Stimulated activated effector memory CD8-positive, alpha-beta T cell treated with anti-CD3 and anti-CD28 coated beads, Interleukin-12 subunit alpha, Interleukin-12 subunit beta, amount 100 ng/mL, for 72 hours (primary cell): ENCODE results near the gene S100A5.
A peak's percentile ranks its signal among the peaks of the same experiment; 100 is the strongest.

ENCODE experiments used
- ATAC-seq: fragments of 150-1000 bp; cut with Tn5 transposase; 2 replicates; pipeline ENCODE4 v1.10.0; 2021
- DNase-seq, 2 donors: peaks; one replicate each; pipeline ENCODE4 v3.0.0; 2021 to 2022; ENCODE audit warnings: low spot score in 2 of 2
- H3K27ac Mint-ChIP-seq: one replicate; pipeline ENCODE4 v1.8.0; 2022; ENCODE audit warnings: mild to moderate bottlenecking, mixed read lengths
- H3K36me3 Mint-ChIP-seq: one replicate; pipeline ENCODE4 v1.8.0; 2022; ENCODE audit warnings: mild to moderate bottlenecking, mixed read lengths
- H3K4me1 Mint-ChIP-seq: one replicate; pipeline ENCODE4 v1.8.0; 2022; ENCODE audit warnings: mixed read lengths
- H3K4me3 Mint-ChIP-seq: one replicate; pipeline ENCODE4 v1.8.0; 2022; ENCODE audit warnings: mild to moderate bottlenecking, mixed read lengths
- H3K9me3 Mint-ChIP-seq: one replicate; pipeline ENCODE4 v1.8.0; 2022; ENCODE audit warnings: mixed read lengths

Gene S100A5

GRCh38 chr1:153515504-153516394, 25.0 kb downstream of the S100A5 start:
- peaks cover 7% of the 10 kb centered on the region for H3K4me1 Mint-ChIP-seq
- no peaks in the 10 kb centered on the region for H3K9me3 Mint-ChIP-seq
- no peaks in the 10 kb centered on the region for H3K36me3 Mint-ChIP-seq
- peak overlapping the region; percentile 60 for H3K27ac Mint-ChIP-seq
- no peak overlapping the region for H3K4me3 Mint-ChIP-seq
- ATAC-seq (peak; percentile 8), DNase-seq (no peak)

- H3K4me3 Mint-ChIP-seq = no peak overlapping the region
- DNase-seq (no peak), ATAC-seq (no peak)
- peaks cover 9% of the 10 kb centered on the region for H3K4me1 Mint-ChIP-seq
- no peaks in the 10 kb centered on the region for H3K9me3 Mint-ChIP-seq
- H3K36me3 Mint-ChIP-seq = no peaks in the 10 kb centered on the region
- no peak overlapping the region for H3K27ac Mint-ChIP-seq
These were observed 27.1 kb downstream of the S100A5 start for GRCh38 chr1:153513666-153514065.

- no peak overlapping the region for H3K4me3 Mint-ChIP-seq
- DNase-seq = no peak
- peaks cover 9% of the 10 kb centered on the region for H3K4me1 Mint-ChIP-seq
- no peak overlapping the region for H3K27ac Mint-ChIP-seq
- H3K36me3 Mint-ChIP-seq = no peaks in the 10 kb centered on the region
- no peaks in the 10 kb centered on the region for H3K9me3 Mint-ChIP-seq
- ATAC-seq = no peak
These were observed 27.7 kb downstream of the S100A5 start for GRCh38 chr1:153513023-153513422.

- no peak overlapping the region for H3K4me3 Mint-ChIP-seq
- peak overlapping the region; percentile 86 for H3K27ac Mint-ChIP-seq
- ATAC-seq = peak; percentile 92
- H3K9me3 Mint-ChIP-seq = no peaks in the 10 kb centered on the region
- peaks cover 9% of the 10 kb centered on the region for H3K4me1 Mint-ChIP-seq
- no peaks in the 10 kb centered on the region for H3K36me3 Mint-ChIP-seq
- peak; percentile 85 to 89 for DNase-seq
These were observed 29.7 kb downstream of the S100A5 start for GRCh38 chr1:153510984-153511410.

- ATAC-seq = peak; percentile 70
- peak; percentile 53 to 86 for DNase-seq
- H3K4me1 Mint-ChIP-seq = peaks cover 9% of the 10 kb centered on the region
- H3K36me3 Mint-ChIP-seq = no peaks in the 10 kb centered on the region
- H3K4me3 Mint-ChIP-seq = no peak overlapping the region
- no peaks in the 10 kb centered on the region for H3K9me3 Mint-ChIP-seq
- H3K27ac Mint-ChIP-seq = peak overlapping the region; percentile 9
These were observed 30.9 kb downstream of the S100A5 start for GRCh38 chr1:153509729-153510354.

- DNase-seq (no peak), ATAC-seq (no peak)
- H3K27ac Mint-ChIP-seq = peak overlapping the region; percentile 9
- H3K4me3 Mint-ChIP-seq = no peak overlapping the region
- H3K36me3 Mint-ChIP-seq = no peaks in the 10 kb centered on the region
- H3K9me3 Mint-ChIP-seq = no peaks in the 10 kb centered on the region
- peaks cover 9% of the 10 kb centered on the region for H3K4me1 Mint-ChIP-seq
These were observed 31.7 kb downstream of the S100A5 start for GRCh38 chr1:153509036-153509435.

DNA sequence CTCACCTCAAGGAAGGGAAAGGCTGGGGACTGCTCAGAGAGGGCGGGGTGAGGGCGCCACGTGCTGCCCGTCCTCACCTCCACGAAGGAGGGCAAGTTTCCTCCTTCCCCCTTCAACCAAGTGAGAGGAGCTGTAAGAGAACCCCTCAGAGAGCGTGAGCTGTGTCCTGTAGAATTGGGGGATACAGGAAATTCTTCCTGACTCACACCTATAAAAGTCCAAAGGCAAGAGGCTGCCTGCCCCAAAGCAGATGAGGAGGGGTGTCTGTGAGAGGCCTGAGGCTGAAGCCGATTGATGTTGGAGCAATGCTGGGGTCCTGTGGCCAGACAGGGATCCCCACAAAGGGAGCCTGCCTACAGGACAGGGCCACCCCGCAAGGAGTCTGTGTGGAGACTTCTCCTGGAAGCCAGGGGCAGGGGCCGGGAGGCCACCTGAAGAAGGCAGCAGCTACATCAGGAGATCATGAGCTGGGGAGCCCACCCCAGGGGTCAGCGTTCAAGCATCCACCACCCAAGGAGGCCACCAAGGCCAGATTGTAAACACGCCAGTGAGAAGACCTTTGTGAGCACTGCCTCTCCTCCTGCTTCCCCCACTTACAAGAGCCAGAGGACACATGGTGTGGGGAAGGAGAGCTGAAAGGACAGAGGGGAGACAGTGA, 32.7 kb downstream of the S100A5 start:
- Mint-ChIP-seq H3K4me1 (peaks cover 9% of the 10 kb centered on the region), H3K36me3 (no peaks in the 10 kb centered on the region), H3K9me3 (no peaks in the 10 kb centered on the region)

DNA sequence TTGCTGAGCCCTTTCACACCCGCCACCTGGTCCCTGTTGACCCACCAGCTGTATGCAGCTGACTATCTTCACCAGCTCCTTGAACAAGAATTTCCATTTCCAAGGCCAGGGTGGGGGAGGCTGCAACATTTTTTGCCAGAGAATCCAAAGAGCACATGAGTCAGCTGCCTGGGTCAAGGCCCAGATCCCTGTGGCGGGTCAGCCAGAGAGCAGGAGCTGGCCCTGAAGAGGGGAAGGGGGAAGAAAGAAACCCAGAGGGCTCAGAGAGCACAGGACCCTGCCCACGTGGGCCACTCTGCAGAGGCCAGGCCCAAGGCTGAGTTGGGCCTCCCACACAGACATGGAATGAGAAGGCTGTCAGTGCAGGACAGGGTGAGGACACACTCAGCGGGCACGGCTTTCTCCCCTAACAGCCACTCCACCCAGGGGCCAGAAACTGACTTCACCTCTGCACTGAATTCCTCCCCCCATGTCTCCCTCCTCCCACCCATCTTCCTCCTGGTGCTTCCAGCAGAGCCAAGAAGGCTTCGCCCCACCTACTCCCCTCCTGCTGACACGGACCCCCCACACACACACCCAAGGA, 33.8 kb downstream of the S100A5 start:
- Mint-ChIP-seq H3K27ac (peak overlapping the region; percentile 45), H3K9me3 (no peaks in the 10 kb centered on the region)
- no peak for DNase-seq

More for the DNA sequence above, 32.7 kb downstream of the S100A5 start:
- Mint-ChIP-seq H3K4me3 (no peak overlapping the region), H3K27ac (peak overlapping the region; percentile 45)
- no peak for ATAC-seq
- no peak for DNase-seq

DNA sequence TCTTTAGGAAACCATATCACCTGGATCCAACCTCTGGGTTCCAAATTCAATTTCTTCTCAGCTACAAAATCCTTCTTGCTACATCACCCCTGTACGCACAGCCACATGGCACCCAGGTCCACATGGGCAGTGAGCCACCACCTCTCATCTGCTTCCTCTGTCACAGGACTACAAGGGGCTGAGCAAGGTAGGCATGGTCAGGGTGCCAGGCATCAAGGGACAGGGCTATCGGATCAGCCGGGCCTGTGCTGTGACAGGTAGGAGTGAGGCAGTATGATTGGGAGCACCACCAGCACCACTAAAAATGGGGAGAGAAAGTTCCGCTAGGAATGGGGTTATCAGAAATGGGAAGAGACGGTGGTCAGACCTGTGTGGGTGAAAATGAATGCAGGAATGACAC, 34.3 kb downstream of the S100A5 start:
- H3K36me3 Mint-ChIP-seq = no peaks in the 10 kb centered on the region
- ATAC-seq = no peak
- DNase-seq = no peak
- H3K27ac Mint-ChIP-seq = no peak overlapping the region
- no peak overlapping the region for H3K4me3 Mint-ChIP-seq
- H3K9me3 Mint-ChIP-seq = no peaks in the 10 kb centered on the region
- peaks cover 8% of the 10 kb centered on the region for H3K4me1 Mint-ChIP-seq

More for the DNA sequence above, 33.8 kb downstream of the S100A5 start:
- H3K36me3 Mint-ChIP-seq = no peaks in the 10 kb centered on the region
- ATAC-seq = no peak
- H3K4me3 Mint-ChIP-seq = no peak overlapping the region
- peaks cover 9% of the 10 kb centered on the region for H3K4me1 Mint-ChIP-seq

- Mint-ChIP-seq H3K9me3 (no peaks in the 10 kb centered on the region), H3K27ac (no peak overlapping the region), H3K4me3 (no peak overlapping the region), H3K4me1 (peaks cover under 1% of the 10 kb centered on the region), H3K36me3 (no peaks in the 10 kb centered on the region)
- DNase-seq (no peak), ATAC-seq (no peak)
These were observed 35.2 kb downstream of the S100A5 start for GRCh38 chr1:153505576-153505975.

- Mint-ChIP-seq H3K36me3 (no peaks in the 10 kb centered on the region), H3K4me3 (no peak overlapping the region), H3K27ac (no peak overlapping the region), H3K9me3 (no peaks in the 10 kb centered on the region), H3K4me1 (no peaks in the 10 kb centered on the region)
- ATAC-seq (no peak), DNase-seq (no peak)
These were observed 37.0 kb downstream of the S100A5 start for GRCh38 chr1:153503766-153504165.

GRCh38 chr1:153498746-153499145, 42.0 kb downstream of the S100A5 start:
- H3K4me1 Mint-ChIP-seq = no peaks in the 10 kb centered on the region
- ATAC-seq = no peak
- no peak overlapping the region for H3K27ac Mint-ChIP-seq
- H3K9me3 Mint-ChIP-seq = no peaks in the 10 kb centered on the region
- H3K4me3 Mint-ChIP-seq = no peak overlapping the region
- DNase-seq = no peak
- H3K36me3 Mint-ChIP-seq = no peaks in the 10 kb centered on the region

DNA sequence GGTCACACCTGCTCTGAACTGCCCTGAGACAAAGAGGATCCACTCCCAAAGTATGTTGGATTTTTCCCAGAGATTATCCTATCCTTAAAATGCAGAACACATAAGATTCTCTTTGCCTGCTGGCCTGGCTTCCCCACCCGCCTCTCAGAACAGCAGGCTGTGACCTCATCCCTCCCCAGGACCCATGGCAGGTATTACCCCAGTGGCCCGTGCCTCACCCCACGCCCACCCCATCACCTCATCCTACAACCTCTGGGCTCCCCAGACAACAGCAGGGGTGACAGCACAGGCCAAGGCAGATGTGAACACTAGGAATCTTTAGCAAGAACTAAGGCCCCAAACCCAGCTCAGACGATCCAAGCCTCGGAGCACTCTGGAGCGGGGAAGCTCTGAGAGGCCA, 45.2 kb downstream of the S100A5 start:
- Mint-ChIP-seq H3K36me3 (no peaks in the 10 kb centered on the region), H3K4me1 (no peaks in the 10 kb centered on the region)

GRCh38 chr1:153494976-153495535, 45.7 kb downstream of the S100A5 start:
- no peak overlapping the region for H3K27ac Mint-ChIP-seq
- no peaks in the 10 kb centered on the region for H3K36me3 Mint-ChIP-seq
- H3K9me3 Mint-ChIP-seq = no peaks in the 10 kb centered on the region
- no peak overlapping the region for H3K4me3 Mint-ChIP-seq
- no peaks in the 10 kb centered on the region for H3K4me1 Mint-ChIP-seq
- ATAC-seq (peak; percentile 65), DNase-seq (peak; percentile 63 to 86)

More for the DNA sequence above, 45.2 kb downstream of the S100A5 start:
- H3K27ac Mint-ChIP-seq = no peak overlapping the region
- H3K9me3 Mint-ChIP-seq = no peaks in the 10 kb centered on the region
- ATAC-seq (no peak), DNase-seq (no peak)
- no peak overlapping the region for H3K4me3 Mint-ChIP-seq
